ENCODE measurements around the gene RFTN2.

The RFTN2 gene

GRCh38 chr2:197543206-197543605 lies 132.2 kb downstream of the RFTN2 start:
- DNase-seq, result no peak

GRCh38 chr2:197539734-197540133 lies 135.7 kb downstream of the RFTN2 start:
- DNase-seq, result no peak

GRCh38 chr2:197538412-197538811 lies 137.0 kb downstream of the RFTN2 start:
- no peak for DNase-seq
